Activated CD8-positive, alpha-beta memory T cell treated with anti-CD3 and anti-CD28 coated beads, Interleukin-2, amount 50 U/mL, for 1 hour (primary cell): ENCODE data around the gene CARD14.
"Not testable (repeated sequence)": the region's sequence is repeated elsewhere in the genome, so short reads cannot be mapped to it uniquely, and the experiment has no call there.

Source experiments
- DNase-seq: peaks from one replicate; pipeline ENCODE4 v3.0.0-alpha.2; 2020; ENCODE audit errors: extremely low read depth

Gene CARD14

GRCh38 chr17:80223838-80224497 is 54.1 kb downstream of the CARD14 start:
- DNase-seq, result no peak

GRCh38 chr17:80224683-80225082 is 54.9 kb downstream of the CARD14 start:
- DNase-seq, result no peak

- no peak for DNase-seq
These were observed 55.4 kb downstream of the CARD14 start for GRCh38 chr17:80225230-80225629.

GRCh38 chr17:80227156-80227555 is 57.3 kb downstream of the CARD14 start:
- no peak for DNase-seq

GRCh38 chr17:80227666-80228065 is 57.8 kb downstream of the CARD14 start:
- no peak for DNase-seq

- no peak for DNase-seq
These were observed 58.6 kb downstream of the CARD14 start for GRCh38 chr17:80228477-80228876.

GRCh38 chr17:80229011-80229410 is 59.2 kb downstream of the CARD14 start:
- DNase-seq, result no peak

- DNase-seq, result no peak
These were observed 62.6 kb downstream of the CARD14 start for GRCh38 chr17:80232438-80232837.

- no peak for DNase-seq
These were observed 63.4 kb downstream of the CARD14 start for GRCh38 chr17:80233202-80233601.

- no peak for DNase-seq
These were observed 67.1 kb downstream of the CARD14 start for GRCh38 chr17:80236911-80237310.

GRCh38 chr17:80237386-80237785 is 67.6 kb downstream of the CARD14 start:
- no peak for DNase-seq

- no peak for DNase-seq
These were observed 72.7 kb downstream of the CARD14 start for GRCh38 chr17:80242505-80242904.

GRCh38 chr17:80243526-80244433 is 74.0 kb downstream of the CARD14 start:
- no peak for DNase-seq

GRCh38 chr17:80244448-80244847 is 74.6 kb downstream of the CARD14 start:
- DNase-seq, result not testable (repeated sequence)

- no peak for DNase-seq
These were observed 75.2 kb downstream of the CARD14 start for GRCh38 chr17:80244871-80245509.

GRCh38 chr17:80245566-80246265 is 75.9 kb downstream of the CARD14 start:
- DNase-seq, result no peak

- DNase-seq, result no peak
These were observed 76.4 kb downstream of the CARD14 start for GRCh38 chr17:80246266-80246681.

- DNase-seq, result no peak
These were observed 76.9 kb downstream of the CARD14 start for GRCh38 chr17:80246726-80247125.

- no peak for DNase-seq
These were observed 77.7 kb downstream of the CARD14 start for GRCh38 chr17:80247561-80247960.

GRCh38 chr17:80248001-80248893 is 78.4 kb downstream of the CARD14 start:
- no peak for DNase-seq
